CD4-positive, alpha-beta T cell treated with Interleukin-4 for 1 hour (primary cell): ENCODE measurements around the gene TFDP1.
A peak's percentile ranks its signal among the peaks of the same experiment; 100 is the strongest.

Experiments
- DNase-seq, 2 donors: peaks; one replicate each; pipeline ENCODE4 v3.0.0-alpha.2; 2020 to 2022

Gene TFDP1

GRCh38 chr13:113653264-113654174, 69.0 kb downstream of the TFDP1 start:
- peak in 1 of 2 donors; percentile 22 for DNase-seq

- no peak for DNase-seq
Observed at GRCh38 chr13:113654175-113654560, 69.6 kb downstream of the TFDP1 start.

GRCh38 chr13:113654591-113655345, 70.2 kb downstream of the TFDP1 start:
- DNase-seq = no peak

GRCh38 chr13:113655346-113656002, 70.9 kb downstream of the TFDP1 start:
- no peak for DNase-seq

- DNase-seq = no peak
Observed at GRCh38 chr13:113656003-113656588, 71.5 kb downstream of the TFDP1 start.

GRCh38 chr13:113656831-113657671, 72.5 kb downstream of the TFDP1 start:
- no peak for DNase-seq

GRCh38 chr13:113657851-113658741, 73.5 kb downstream of the TFDP1 start, which contains the start of gene ATP4B:
ATP4B (minus strand) TSS chr13:113658198; CDS start chr13:113658144, 54 bp downstream.
- no peak for DNase-seq

- DNase-seq = no peak
Observed at GRCh38 chr13:113658836-113659235, 74.3 kb downstream of the TFDP1 start.

GRCh38 chr13:113659337-113659736, 74.8 kb downstream of the TFDP1 start:
- no peak for DNase-seq

GRCh38 chr13:113660066-113660465, 75.5 kb downstream of the TFDP1 start:
- DNase-seq = no peak

- no peak for DNase-seq
Observed at GRCh38 chr13:113661509-113661908, 77.0 kb downstream of the TFDP1 start.

GRCh38 chr13:113663934-113664333, 79.4 kb downstream of the TFDP1 start:
- DNase-seq = no peak

- DNase-seq = no peak
Observed at GRCh38 chr13:113664751-113665596, 80.4 kb downstream of the TFDP1 start.

- no peak for DNase-seq
Observed at GRCh38 chr13:113665597-113666328, 81.2 kb downstream of the TFDP1 start.

- no peak for DNase-seq
Observed at GRCh38 chr13:113666329-113666670, 81.7 kb downstream of the TFDP1 start.

GRCh38 chr13:113666951-113667701, 82.6 kb downstream of the TFDP1 start, which contains the start of gene GRK1:
GRK1 (plus strand) TSS chr13:113667219; CDS start chr13:113667387, 168 bp downstream.
- no peak for DNase-seq

GRCh38 chr13:113667771-113668490, 83.4 kb downstream of the TFDP1 start:
- DNase-seq = no peak
